Measurements from ENCODE around the gene DSP. TPM values are rescaled to one million over a fixed set of nuclear protein-coding genes. Genes with fewer than 3 reads are reported as not detected.
A peak's percentile ranks its signal among the peaks of the same experiment; 100 is the strongest.

DSP gene
- total and polyA plus RNA-seq, 2 of the 13 experiments (the other 11 are each of a cell fraction or from before 2014, with no cell fraction given), result 89.8 to 117 TPM

DNA sequence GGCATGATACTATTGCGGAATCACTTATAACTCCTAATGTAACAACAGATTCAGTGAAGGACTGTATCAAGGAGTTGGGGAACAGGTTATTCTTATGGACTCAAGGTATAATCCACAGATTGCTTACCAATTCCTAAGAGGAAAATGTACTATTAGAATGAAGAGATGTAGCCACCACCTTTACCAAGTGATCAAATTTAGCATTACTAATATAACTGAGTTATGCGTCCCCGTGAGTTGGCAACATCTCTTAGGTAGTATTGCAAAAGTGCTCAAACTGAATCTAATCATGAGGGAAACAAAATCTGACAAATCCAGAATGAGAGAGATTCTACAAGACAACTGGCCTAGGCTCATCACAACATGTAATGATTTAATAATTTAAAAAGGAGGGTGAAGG is 47.8 kb downstream of the DSP start:
- Histone ChIP-seq H3K4me1 (ENCODE audit: insufficient read depth, low read length) (peaks cover 34% of the 10 kb centered on the region), H4K20me1 (ENCODE audit: insufficient read depth, low read length) (peaks cover 31% of the 10 kb centered on the region), H3K27me3 (ENCODE audit: control insufficient read depth in 1 of 2, insufficient read depth in 2 of 2, low read length in 2 of 2) (no peaks in the 10 kb centered on the region), H3K9ac (ENCODE audit: insufficient read depth, low read depth, low read length) (no peak overlapping the region), H3K79me2 (ENCODE audit: insufficient read depth, low read length) (peaks cover 36% of the 10 kb centered on the region), H3K36me3 (replicated peaks in 1 of 2; ENCODE audit: control insufficient read depth in 1 of 2, insufficient read depth in 2 of 2, low read length in 2 of 2) (peaks cover 10 to 20% of the 10 kb centered on the region in 2 experiments), H3K9me3 (ENCODE audit: low read length) (no peaks in the 10 kb centered on the region), H3K4me3 (replicated peaks in 1 of 3; ENCODE audit: insufficient read depth in 1 of 3, low read depth in 2 of 3, low read length in 3 of 3) (peak overlapping the region in 1 of 3 experiments; percentile 77; a peak in 2 of 6 replicates), H3K27ac (ENCODE audit: extremely low read length, insufficient read depth, low read length) (no peak overlapping the region), H2AFZ (ENCODE audit: low read length) (no peak overlapping the region), H3K4me2 (ENCODE audit: low read depth, low read length) (peak overlapping the region; percentile 76)
- intact Hi-C loops (cut with micrococcal nuclease; ENCODE audit: unreplicated experiment) (no loop called here), in situ Hi-C loops (cut with HindIII; ENCODE audit: extremely low pct_ligation_motif_present, low pct_unique_long_range_greater_than_20kb) (no loop called here)
- ChIA-PET POLR2A (interaction anchor here (0.7 to 2.9 kb wide), 10 partner anchors 9 to 199 kb away, joined by 3 to 37 read pairs (median 9); partner anchors contain the start of genes CAGE1, DSP and RIOK1), CTCF (ENCODE audit: low intra/inter-chr PET ratio, low total read pairs) (no interaction called here)
- 85% methylated on average over 3 of the region's 3 CpGs for WGBS (ENCODE audit: low lambda C conversion rate)
- DNase-seq (ENCODE audit: low spot score) (no peak), ATAC-seq (no peak), FAIRE-seq (no peak)
- no TSS peak for BruUV-seq (replicated peaks)
- TF ChIP-seq ZNF510 (CRISPR knock-in tag; IDR thresholded peaks at IDR 0.05; ENCODE audit: low read depth) (no peak), GZF1 (CRISPR knock-in tag; IDR thresholded peaks at IDR 0.05) (0 out of 2 replicates have a peak, but pooled peaks have one; percentile 8), PRMT3 (CRISPR knock-in tag; IDR thresholded peaks at IDR 0.05; ENCODE audit: borderline replicate concordance, low read depth) (no peak), ASH2L (IDR thresholded peaks at IDR 0.05; ENCODE audit: insufficient read length, low read depth, low read length) (no peak), POLR2AphosphoS5 (IDR thresholded peaks at IDR 0.05; ENCODE audit: low read depth, low read length) (0 out of 2 replicates have a peak, but pooled peaks have one; percentile 15), CEBPB (IDR thresholded peaks at IDR 0.05; ENCODE audit: borderline replicate concordance, low read depth, low read length) (0 out of 2 replicates have a peak, but pooled peaks have one; percentile 53), SPEN (CRISPR knock-in tag; IDR thresholded peaks at IDR 0.05; ENCODE audit: low read depth) (no peak), CBX2 (IDR thresholded peaks at IDR 0.05; ENCODE audit: low read depth, low read length) (no peak), CBX2 (CRISPR knock-in tag; IDR thresholded peaks at IDR 0.05; ENCODE audit: low read depth) (no peak)
- TF ChIP-seq, protein P1, sequence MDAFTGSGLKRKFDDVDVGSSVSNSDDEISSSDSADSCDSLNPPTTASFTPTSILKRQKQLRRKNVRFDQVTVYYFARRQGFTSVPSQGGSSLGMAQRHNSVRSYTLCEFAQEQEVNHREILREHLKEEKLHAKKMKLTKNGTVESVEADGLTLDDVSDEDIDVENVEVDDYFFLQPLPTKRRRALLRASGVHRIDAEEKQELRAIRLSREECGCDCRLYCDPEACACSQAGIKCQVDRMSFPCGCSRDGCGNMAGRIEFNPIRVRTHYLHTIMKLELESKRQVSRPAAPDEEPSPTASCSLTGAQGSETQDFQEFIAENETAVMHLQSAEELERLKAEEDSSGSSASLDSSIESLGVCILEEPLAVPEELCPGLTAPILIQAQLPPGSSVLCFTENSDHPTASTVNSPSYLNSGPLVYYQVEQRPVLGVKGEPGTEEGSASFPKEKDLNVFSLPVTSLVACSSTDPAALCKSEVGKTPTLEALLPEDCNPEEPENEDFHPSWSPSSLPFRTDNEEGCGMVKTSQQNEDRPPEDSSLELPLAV (CRISPR knock-in tag; conservative IDR thresholded peaks at IDR 0.05; ENCODE audit: low read depth), result no peak
- TF ChIP-seq, protein P2, sequence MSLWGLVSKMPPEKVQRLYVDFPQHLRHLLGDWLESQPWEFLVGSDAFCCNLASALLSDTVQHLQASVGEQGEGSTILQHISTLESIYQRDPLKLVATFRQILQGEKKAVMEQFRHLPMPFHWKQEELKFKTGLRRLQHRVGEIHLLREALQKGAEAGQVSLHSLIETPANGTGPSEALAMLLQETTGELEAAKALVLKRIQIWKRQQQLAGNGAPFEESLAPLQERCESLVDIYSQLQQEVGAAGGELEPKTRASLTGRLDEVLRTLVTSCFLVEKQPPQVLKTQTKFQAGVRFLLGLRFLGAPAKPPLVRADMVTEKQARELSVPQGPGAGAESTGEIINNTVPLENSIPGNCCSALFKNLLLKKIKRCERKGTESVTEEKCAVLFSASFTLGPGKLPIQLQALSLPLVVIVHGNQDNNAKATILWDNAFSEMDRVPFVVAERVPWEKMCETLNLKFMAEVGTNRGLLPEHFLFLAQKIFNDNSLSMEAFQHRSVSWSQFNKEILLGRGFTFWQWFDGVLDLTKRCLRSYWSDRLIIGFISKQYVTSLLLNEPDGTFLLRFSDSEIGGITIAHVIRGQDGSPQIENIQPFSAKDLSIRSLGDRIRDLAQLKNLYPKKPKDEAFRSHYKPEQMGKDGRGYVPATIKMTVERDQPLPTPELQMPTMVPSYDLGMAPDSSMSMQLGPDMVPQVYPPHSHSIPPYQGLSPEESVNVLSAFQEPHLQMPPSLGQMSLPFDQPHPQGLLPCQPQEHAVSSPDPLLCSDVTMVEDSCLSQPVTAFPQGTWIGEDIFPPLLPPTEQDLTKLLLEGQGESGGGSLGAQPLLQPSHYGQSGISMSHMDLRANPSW (CRISPR knock-in tag; IDR thresholded peaks at IDR 0.05; ENCODE audit: borderline replicate concordance), result no peak
- TF ChIP-seq, protein P3, sequence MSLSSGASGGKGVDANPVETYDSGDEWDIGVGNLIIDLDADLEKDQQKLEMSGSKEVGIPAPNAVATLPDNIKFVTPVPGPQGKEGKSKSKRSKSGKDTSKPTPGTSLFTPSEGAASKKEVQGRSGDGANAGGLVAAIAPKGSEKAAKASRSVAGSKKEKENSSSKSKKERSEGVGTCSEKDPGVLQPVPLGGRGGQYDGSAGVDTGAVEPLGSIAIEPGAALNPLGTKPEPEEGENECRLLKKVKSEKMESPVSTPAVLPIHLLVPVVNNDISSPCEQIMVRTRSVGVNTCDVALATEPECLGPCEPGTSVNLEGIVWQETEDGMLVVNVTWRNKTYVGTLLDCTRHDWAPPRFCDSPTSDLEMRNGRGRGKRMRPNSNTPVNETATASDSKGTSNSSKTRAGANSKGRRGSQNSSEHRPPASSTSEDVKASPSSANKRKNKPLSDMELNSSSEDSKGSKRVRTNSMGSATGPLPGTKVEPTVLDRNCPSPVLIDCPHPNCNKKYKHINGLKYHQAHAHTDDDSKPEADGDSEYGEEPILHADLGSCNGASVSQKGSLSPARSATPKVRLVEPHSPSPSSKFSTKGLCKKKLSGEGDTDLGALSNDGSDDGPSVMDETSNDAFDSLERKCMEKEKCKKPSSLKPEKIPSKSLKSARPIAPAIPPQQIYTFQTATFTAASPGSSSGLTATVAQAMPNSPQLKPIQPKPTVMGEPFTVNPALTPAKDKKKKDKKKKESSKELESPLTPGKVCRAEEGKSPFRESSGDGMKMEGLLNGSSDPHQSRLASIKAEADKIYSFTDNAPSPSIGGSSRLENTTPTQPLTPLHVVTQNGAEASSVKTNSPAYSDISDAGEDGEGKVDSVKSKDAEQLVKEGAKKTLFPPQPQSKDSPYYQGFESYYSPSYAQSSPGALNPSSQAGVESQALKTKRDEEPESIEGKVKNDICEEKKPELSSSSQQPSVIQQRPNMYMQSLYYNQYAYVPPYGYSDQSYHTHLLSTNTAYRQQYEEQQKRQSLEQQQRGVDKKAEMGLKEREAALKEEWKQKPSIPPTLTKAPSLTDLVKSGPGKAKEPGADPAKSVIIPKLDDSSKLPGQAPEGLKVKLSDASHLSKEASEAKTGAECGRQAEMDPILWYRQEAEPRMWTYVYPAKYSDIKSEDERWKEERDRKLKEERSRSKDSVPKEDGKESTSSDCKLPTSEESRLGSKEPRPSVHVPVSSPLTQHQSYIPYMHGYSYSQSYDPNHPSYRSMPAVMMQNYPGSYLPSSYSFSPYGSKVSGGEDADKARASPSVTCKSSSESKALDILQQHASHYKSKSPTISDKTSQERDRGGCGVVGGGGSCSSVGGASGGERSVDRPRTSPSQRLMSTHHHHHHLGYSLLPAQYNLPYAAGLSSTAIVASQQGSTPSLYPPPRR (CRISPR knock-in tag; IDR thresholded peaks at IDR 0.05; ENCODE audit: borderline replicate concordance), result no peak
- TF ChIP-seq, protein P4, sequence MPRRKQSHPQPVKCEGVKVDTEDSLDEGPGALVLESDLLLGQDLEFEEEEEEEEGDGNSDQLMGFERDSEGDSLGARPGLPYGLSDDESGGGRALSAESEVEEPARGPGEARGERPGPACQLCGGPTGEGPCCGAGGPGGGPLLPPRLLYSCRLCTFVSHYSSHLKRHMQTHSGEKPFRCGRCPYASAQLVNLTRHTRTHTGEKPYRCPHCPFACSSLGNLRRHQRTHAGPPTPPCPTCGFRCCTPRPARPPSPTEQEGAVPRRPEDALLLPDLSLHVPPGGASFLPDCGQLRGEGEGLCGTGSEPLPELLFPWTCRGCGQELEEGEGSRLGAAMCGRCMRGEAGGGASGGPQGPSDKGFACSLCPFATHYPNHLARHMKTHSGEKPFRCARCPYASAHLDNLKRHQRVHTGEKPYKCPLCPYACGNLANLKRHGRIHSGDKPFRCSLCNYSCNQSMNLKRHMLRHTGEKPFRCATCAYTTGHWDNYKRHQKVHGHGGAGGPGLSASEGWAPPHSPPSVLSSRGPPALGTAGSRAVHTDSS (CRISPR knock-in tag; conservative IDR thresholded peaks at IDR 0.05), result no peak
